IPS-20b (cell line): ENCODE data around the gene POLN.
"Not testable (repeated sequence)": the region's sequence is repeated elsewhere in the genome, so short reads cannot be mapped to it uniquely, and the experiment has no call there.

Source experiments
- H3K27ac ChIP-seq: one replicate; pipeline ENCODE4 v1.5.1; 2013; ENCODE audit warnings: low read length
- H3K27me3 ChIP-seq: 2 replicates; pipeline ENCODE4 v1.6.1; 2013; ENCODE audit warnings: mild to moderate bottlenecking, low read length, inconsistent platforms; ENCODE audit not compliant: insufficient read depth
- H3K36me3 ChIP-seq: 2 replicates; pipeline ENCODE4 v1.6.1; 2013; ENCODE audit warnings: low read depth, mild to moderate bottlenecking, inconsistent platforms, low read length, moderate library complexity; ENCODE audit not compliant: insufficient read depth
- H3K4me1 ChIP-seq: 2 replicates; pipeline ENCODE4 v1.6.1; 2013; ENCODE audit warnings: mild to moderate bottlenecking, control low read depth, inconsistent platforms, low read length, moderate library complexity; ENCODE audit not compliant: insufficient read depth
- H3K4me3 ChIP-seq: 2 replicates; pipeline ENCODE4 v1.5.1; 2013; ENCODE audit warnings: mild to moderate bottlenecking, low read length, inconsistent platforms
- H3K9ac ChIP-seq: 2 replicates; pipeline ENCODE4 v1.6.1; 2013; ENCODE audit warnings: low read depth, mild to moderate bottlenecking, inconsistent platforms, low read length, moderate library complexity
- H3K9me3 ChIP-seq: 2 replicates; pipeline ENCODE4 v1.6.1; 2013; ENCODE audit warnings: mild to moderate bottlenecking, low read depth, low read length, inconsistent platforms; ENCODE audit not compliant: insufficient read depth

The POLN gene

GRCh38 chr4:2284161-2284933, 42.4 kb upstream of the POLN start:
- Histone ChIP-seq H3K4me1 (no peaks in the 10 kb centered on the region), H3K4me3 (no peak overlapping the region), H3K27me3 (no peaks in the 10 kb centered on the region), H3K27ac (no peak overlapping the region), H3K9ac (no peak overlapping the region), H3K9me3 (no peaks in the 10 kb centered on the region), H3K36me3 (no peaks in the 10 kb centered on the region)

- no peak overlapping the region for H3K9ac ChIP-seq
- H3K4me3 ChIP-seq = no peak overlapping the region
- no peaks in the 10 kb centered on the region for H3K9me3 ChIP-seq
- H3K27ac ChIP-seq = no peak overlapping the region
- no peaks in the 10 kb centered on the region for H3K36me3 ChIP-seq
- H3K4me1 ChIP-seq = no peaks in the 10 kb centered on the region
- no peaks in the 10 kb centered on the region for H3K27me3 ChIP-seq
Observed at GRCh38 chr4:2283199-2283711, 41.3 kb upstream of the POLN start.

- no peaks in the 10 kb centered on the region for H3K36me3 ChIP-seq
- H3K4me3 ChIP-seq = no peak overlapping the region
- no peak overlapping the region for H3K9ac ChIP-seq
- H3K27me3 ChIP-seq = no peaks in the 10 kb centered on the region
- H3K4me1 ChIP-seq = no peaks in the 10 kb centered on the region
- no peaks in the 10 kb centered on the region for H3K9me3 ChIP-seq
- no peak overlapping the region for H3K27ac ChIP-seq
Observed at GRCh38 chr4:2281575-2282343, 39.8 kb upstream of the POLN start.

- H3K9ac ChIP-seq = no peak overlapping the region
- H3K27me3 ChIP-seq = no peaks in the 10 kb centered on the region
- H3K9me3 ChIP-seq = no peaks in the 10 kb centered on the region
- H3K4me3 ChIP-seq = no peak overlapping the region
- no peaks in the 10 kb centered on the region for H3K36me3 ChIP-seq
- no peak overlapping the region for H3K27ac ChIP-seq
- H3K4me1 ChIP-seq = no peaks in the 10 kb centered on the region
Observed at GRCh38 chr4:2280531-2281300, 38.8 kb upstream of the POLN start.

GRCh38 chr4:2277956-2278355, 36.0 kb upstream of the POLN start:
- Histone ChIP-seq H3K36me3 (no peaks in the 10 kb centered on the region), H3K9ac (no peak overlapping the region), H3K4me3 (no peak overlapping the region), H3K9me3 (no peaks in the 10 kb centered on the region), H3K4me1 (no peaks in the 10 kb centered on the region), H3K27ac (no peak overlapping the region), H3K27me3 (no peaks in the 10 kb centered on the region)

DNA sequence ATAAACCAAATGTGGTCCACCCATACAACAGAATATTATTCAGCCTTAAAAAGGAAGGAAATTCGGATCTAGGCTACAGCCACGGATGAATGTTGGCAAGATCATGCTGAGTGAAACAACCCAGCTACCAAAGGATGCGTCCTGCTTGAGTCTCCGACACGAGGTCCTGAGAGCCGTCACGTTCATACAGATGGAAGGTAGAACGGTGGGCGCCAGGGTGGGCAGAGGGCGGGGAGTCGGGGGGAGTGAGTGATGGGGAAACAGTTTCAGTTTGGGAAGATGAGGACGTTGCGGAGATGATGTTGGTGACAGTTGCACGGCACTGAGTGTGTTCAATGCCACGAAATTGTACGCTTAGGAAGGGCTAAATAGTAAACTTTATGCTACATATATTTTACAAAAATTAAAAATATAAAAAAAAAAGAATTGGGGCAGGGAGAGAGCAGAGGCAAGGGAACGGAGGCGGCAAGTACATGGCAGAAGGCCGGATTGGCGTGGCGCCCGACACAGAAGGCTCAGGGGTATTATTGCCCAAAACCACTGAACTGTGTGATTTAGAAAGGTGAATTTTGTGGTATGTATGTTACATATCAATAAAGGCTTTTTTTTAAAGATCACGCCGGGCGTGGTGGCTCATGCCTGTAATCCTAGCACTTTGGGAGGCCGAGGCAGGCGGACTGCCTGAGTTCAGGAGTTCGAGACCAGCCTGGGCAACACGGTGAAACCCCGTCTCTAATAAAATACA, 34.8 kb upstream of the POLN start:
- Histone ChIP-seq H3K36me3 (no peaks in the 10 kb centered on the region), H3K9me3 (no peaks in the 10 kb centered on the region), H3K4me1 (no peaks in the 10 kb centered on the region), H3K4me3 (no peak overlapping the region), H3K27ac (no peak overlapping the region), H3K9ac (no peak overlapping the region), H3K27me3 (no peaks in the 10 kb centered on the region)

GRCh38 chr4:2275546-2276251, 33.8 kb upstream of the POLN start:
- H3K27me3 ChIP-seq = no peaks in the 10 kb centered on the region
- H3K27ac ChIP-seq = no peak overlapping the region
- H3K4me3 ChIP-seq = no peak overlapping the region
- no peaks in the 10 kb centered on the region for H3K9me3 ChIP-seq
- no peak overlapping the region for H3K9ac ChIP-seq
- H3K4me1 ChIP-seq = no peaks in the 10 kb centered on the region
- H3K36me3 ChIP-seq = no peaks in the 10 kb centered on the region

GRCh38 chr4:2275044-2275397, 33.1 kb upstream of the POLN start:
- H3K9ac ChIP-seq, H3K27me3 ChIP-seq, H3K4me1 ChIP-seq, H3K9me3 ChIP-seq, H3K4me3 ChIP-seq, H3K27ac ChIP-seq, H3K36me3 ChIP-seq: not testable (repeated sequence)

DNA sequence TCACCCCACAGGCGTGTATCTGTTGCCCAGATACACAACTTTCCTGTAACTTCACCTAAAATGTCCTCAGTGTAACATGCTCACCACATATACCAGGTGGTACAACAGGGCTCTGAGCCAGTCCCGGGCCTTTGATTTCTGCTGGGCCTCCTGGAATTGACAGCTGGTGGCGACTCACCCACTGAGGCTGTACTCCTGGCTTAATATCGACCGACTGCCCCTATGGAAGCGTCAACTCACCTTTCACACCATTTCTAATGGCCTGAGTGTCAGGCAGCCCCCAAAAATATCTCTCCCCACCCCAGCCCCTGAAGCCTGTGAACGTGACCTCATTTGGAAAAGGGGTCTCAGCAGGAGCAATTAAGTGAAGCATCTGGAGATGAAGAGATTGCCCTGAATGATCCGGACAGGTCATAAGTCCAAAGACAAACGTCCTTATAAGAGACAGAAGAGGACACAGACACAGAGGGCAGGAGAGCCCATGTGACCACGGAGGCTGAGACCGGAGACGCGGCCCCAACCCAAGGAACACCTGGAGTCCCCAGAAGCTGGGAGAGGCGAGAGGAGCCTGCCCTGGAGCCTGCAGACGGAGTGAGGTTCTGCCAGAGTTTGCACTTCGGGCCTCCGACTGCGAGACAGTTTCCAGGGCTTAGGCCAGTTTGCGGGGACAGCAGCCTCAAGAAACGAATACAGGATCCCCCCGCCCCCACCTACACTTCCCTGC, 32.6 kb upstream of the POLN start:
- Histone ChIP-seq H3K36me3 (no peaks in the 10 kb centered on the region), H3K9me3 (no peaks in the 10 kb centered on the region), H3K9ac (no peak overlapping the region), H3K4me1 (no peaks in the 10 kb centered on the region; the same call in 1 of the 2 replicates), H3K27me3 (no peaks in the 10 kb centered on the region), H3K27ac (no peak overlapping the region), H3K4me3 (no peak overlapping the region)

DNA sequence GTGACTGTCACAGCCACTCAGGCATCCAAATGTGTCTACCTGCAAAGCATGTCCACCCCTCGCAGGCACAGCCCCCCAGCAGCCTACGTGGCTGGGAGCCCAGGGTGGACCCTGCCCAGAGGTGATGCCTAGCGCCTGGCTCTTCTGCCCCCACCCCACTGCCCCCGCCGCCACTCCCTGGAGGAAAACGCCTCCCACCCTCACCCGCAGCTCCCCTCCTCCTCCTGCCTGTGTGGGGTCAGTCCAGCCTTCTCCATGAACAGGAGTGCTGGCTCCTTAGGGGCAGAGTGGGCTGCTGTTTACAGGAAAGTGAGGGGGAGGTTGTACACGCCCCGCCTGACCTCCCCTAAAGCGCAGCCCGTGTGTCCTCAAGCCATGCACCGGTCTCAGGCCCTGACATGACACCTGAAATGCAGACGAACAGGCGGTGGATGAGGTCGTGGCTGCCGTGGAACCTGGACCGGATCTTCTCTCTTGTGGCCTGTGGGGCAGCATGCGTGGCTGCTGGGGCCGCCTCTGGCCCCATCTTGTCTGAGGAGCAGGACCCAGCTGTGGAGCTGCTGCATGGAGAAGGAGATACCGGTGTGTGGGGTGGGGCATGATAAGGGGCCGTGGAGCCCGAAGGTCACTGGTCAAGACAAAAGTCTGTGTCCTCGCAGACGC, 31.9 kb upstream of the POLN start:
- H3K9ac ChIP-seq = no peak overlapping the region
- H3K4me1 ChIP-seq = peaks cover 4% of the 10 kb centered on the region; the same call in 1 of the 2 replicates
- H3K4me3 ChIP-seq = no peak overlapping the region
- no peaks in the 10 kb centered on the region for H3K27me3 ChIP-seq
- H3K9me3 ChIP-seq = no peaks in the 10 kb centered on the region
- H3K36me3 ChIP-seq = no peaks in the 10 kb centered on the region
- no peak overlapping the region for H3K27ac ChIP-seq
